DMS153 treated with DMSO at 0.1 percent for 48 hours (cell line): ENCODE measurements around the gene HSP90AA1.
"Not testable (repeated sequence)": the region's sequence is repeated elsewhere in the genome, so short reads cannot be mapped to it uniquely, and the experiment has no call there.

Source experiments
- DNase-seq: peaks from one replicate; lab custom pipeline; 2025; ENCODE audit not compliant: unreplicated experiment; lab: John Stamatoyannopoulos, UW

Gene HSP90AA1

DNA sequence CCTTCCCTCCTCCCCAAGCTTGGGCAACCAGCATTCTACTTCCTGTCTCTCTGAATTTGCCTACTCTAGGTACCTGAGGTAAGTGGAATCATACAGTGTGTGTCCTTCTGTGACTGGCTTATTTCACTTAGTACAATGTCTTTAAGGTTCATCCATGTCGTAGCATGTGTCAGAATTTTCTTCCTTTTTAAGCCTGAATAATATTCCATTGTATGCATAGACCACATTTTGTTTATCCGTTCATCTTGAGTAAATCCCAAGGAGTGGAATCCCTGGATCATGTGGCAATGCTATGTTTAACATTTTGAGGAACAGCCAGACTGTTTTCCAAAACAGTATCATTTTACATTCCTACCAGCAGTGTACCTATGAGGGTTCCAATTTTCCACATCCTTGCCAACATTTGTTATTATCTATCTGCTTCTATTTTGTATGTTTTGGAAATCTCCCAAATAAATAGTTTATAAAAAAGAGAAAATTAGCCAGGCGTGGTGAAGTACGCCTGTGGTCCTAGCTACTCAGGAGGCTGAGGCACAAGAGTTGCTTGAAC lies 12.4 kb downstream of the HSP90AA1 start:
- DNase-seq = no peak

DNA sequence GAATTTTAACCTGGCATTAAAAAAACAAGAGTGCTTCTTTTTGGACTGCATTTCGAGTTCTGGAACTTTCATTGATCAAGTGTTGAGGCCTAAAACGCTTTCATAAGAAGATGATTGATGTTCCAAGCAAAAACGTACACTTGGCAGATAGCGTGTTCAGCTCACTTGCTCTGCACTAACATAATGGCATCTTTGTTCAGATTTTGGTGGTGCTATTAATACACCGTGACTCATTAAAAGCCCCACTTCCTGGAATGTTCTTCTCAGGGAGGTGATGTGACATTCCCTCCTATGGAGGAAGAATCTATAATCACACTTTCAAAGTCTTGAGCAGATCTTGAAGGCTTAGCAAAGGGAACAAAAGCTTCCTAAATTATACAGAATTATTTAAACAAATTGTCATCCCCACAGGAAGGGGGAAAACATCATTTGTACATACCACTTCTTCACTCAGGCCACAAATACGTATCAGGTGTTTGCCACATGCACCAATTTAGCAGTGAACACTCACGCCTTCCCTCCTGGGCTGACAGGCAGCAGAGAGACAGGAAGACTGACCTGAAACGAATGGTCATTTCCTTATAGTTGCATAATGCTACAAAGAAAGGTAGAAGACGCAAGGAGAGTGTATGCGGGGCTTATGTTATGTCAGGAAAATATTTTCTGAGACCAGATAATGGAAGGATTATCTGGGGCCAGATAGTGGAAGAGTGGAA lies 15.4 kb downstream of the HSP90AA1 start:
- DNase-seq = no peak

DNA sequence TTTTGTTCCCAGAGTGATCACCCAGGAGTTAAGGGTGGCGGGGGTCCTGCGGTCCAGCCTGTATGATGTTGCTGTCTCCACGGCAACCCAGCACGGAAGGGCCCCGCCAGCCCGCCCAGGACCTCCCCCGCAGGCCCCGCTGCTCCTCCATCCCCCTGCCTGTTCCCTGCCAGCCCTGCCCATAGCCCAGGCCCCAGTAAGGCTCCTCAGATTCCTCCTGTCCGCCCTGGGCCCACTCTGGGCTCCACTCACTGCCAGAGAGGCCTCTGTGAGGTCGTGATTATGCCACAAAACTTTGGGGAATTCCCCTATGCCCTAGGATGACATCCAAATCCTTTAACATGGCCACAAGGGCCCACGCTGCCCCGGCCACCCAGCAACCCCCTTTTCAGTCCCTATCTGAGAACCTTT lies 20.8 kb downstream of the HSP90AA1 start:
- no peak for DNase-seq

DNA sequence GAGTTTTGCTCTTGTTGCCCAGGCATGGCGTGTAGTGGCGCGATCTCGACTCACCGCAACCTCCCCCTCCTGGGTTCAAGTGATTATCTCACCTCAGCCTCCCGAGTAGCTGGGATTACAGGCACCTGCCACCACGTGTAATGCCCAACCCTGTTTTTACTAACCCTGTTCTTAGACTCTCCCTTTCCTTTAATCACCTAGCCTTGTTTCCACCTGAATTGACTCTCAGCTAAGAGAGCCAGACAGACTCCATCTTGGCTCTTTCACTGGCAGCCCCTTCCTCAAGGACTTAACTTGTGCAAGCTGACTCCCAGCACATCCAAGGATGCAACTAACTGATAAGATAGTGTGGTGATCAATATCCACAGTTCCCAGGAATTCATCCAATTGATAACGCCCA lies 22.3 kb downstream of the HSP90AA1 start:
- not testable (repeated sequence) for DNase-seq

GRCh38 chr14:102063808-102064429 lies 22.9 kb downstream of the HSP90AA1 start:
- DNase-seq = no peak

DNA sequence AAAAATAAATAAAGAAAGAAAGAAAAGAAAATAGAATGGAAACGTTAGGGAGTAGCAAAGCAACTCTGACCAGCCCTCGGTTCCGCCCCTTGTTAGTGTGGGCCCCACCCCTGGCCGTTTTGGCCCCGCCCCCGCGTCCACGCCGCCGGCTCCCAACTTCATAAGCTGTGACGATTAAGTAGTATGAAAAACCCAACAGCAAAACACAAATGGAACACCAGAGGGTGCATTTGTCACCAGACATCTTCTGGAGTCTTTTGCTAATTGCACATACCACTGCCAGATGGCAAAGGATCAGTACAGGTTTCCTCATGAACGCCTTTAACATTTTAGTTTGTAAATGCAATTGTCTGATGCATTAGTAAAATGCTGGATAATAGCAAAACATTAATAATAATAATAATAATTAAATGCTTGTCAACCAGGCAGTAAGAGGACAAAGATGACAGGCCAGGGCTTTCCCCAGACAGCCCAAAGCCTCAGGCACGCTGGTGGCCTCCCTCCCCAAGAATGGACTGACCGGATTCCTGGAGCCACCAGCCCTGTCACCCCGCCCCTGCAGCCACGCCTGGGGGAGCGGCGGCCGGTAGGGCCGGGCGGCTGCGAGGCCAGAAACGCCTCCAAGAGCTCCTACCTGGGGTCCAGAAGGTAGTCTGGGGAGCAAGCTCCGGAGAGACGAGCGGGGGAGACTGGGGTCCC lies 23.6 kb downstream of the HSP90AA1 start:
- no peak for DNase-seq

GRCh38 chr14:102058961-102059360 lies 27.9 kb downstream of the HSP90AA1 start:
- DNase-seq = no peak

DNA sequence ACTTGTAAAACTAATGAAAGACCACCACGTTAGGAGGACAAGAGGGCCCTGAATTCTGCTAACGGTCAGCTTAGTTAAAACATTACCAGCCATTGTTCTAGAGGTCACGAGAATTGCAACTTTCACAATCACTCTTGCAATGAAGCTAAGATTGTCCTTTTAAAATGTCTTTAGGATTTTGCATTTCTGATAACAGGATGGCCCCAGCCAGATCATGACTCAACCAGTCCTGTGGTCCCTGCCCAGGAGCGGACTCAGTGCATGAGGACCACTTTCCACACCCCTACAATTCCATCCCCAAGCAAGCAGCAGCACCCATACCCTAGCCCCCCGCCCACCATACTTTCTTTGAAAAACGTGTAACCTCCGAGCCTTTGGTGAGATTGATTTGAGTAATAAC lies 28.7 kb downstream of the HSP90AA1 start:
- no peak for DNase-seq

DNA sequence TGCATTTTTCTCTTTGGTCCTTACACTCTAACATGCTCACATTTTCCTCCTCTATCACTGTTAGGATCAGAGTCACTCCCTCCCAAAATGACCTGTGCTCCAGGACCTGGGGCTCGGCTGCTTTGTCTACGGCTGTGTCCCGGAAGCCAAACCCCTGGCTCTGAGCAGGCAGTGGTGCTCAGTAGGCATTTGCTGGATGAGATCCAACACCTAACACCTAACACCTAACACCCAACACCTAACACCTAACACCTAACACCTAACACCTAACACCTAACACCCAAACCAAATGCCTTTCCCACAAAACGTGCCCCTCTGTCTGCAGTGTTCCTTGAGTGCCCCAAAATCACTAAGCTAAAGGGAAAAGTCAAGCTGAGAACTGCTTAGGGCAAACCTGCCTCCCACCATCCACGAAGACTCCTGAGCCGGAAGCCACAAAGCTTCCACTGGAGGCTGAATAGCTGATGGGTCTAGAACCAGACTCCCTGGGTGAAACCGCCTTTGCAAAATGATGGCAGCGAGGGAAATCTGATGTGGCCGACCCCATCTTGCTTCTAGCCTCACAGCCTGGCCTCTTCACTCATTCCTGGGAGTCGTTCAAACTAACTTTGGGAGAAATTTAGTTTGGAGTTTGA lies 29.2 kb downstream of the HSP90AA1 start:
- DNase-seq = no peak

- no peak for DNase-seq
These were observed 30.0 kb downstream of the HSP90AA1 start for GRCh38 chr14:102056694-102057442.

DNA sequence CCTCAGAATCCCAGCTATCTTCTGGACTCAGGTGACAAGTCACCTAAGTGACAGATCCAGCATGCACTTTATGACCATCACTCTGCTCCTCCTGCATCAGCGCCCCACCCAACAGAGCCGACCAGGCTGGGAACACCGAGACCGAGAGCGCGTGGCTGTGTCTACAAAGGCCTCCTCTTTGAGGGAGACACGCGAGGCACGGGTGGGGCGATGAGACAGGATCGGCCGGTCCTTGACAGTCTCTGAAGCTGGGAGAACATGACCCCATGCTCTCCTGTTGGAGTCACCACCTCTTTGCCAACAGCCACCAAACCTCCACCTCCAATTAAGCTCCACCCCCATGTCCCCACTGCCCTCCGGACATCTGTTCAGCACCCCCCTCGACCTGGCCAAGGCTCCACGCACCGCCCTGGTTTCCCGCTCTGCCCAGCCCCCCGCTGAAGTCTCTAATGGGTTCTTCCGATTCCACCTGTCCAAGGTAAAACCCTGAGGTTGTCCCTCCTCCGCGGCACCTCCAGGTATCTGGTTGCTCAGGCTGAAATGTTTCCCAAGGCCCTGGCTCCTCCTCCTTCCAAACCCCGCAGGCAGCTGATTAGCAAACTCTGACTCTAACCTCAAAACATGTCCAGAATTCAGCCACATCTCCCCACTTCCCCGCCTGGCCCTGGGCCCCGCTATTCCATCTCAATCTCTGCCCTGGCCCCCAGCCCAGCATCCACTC lies 31.5 kb downstream of the HSP90AA1 start:
- no peak for DNase-seq

DNA sequence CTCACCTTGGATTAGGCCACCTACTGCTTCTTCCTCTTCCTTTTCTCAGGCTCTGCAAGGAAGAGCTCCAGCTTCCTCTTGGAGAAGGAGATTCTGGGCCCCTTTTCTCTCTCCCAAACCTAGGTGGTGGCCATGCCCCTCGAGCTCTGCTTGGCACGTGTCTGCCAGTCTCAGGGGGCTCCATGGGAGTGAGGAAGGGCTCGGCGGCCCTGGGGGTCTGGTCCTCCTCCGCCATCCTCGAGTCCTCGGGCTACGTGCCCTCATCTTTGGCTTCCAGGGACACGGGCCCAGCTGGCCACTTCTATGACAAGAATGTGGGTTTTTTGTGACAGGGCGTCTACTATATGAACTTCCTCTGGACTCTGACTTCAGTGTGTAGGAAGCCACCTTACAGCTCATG lies 34.3 kb downstream of the HSP90AA1 start:
- no peak for DNase-seq

- DNase-seq = no peak
These were observed 36.2 kb downstream of the HSP90AA1 start for GRCh38 chr14:102050625-102051024.

GRCh38 chr14:102050026-102050405 lies 36.8 kb downstream of the HSP90AA1 start:
- no peak for DNase-seq

DNA sequence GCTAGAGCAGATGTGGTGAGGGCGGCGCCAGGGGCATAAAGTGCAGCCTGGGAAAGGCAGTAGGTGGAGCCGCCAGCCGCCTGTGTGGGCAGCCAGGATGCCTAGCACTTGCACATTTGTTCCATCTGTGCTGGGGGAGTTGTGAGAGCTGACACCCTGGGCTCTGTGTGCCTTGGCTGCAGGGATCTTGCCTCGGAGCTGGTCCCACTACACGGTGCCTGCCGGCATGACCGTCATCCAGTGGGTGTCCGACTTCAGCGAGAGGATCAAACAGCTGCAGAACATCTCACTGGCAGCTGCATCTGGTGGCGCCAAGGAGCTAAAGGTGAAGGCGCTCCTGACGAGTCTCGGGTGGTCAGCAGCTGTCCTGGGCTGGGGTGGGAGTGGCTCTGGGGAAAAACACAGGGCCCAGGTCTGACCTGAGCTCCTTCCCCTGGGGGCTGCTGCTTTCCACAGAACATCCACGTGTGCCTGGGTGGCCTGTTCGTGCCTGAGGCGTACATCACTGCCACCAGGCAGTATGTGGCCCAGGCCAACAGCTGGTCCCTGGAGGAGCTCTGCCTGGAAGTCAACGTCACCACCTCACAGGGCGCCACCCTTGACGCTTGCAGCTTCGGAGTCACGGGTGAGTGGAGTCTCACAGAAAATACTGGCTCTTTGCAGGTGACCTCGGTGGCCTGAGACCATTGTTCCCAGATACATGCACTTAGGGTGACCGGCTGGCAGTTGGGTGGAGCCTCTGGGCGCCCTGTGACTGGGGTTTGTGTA lies 37.4 kb downstream of the HSP90AA1 start:
- no peak for DNase-seq

DNA sequence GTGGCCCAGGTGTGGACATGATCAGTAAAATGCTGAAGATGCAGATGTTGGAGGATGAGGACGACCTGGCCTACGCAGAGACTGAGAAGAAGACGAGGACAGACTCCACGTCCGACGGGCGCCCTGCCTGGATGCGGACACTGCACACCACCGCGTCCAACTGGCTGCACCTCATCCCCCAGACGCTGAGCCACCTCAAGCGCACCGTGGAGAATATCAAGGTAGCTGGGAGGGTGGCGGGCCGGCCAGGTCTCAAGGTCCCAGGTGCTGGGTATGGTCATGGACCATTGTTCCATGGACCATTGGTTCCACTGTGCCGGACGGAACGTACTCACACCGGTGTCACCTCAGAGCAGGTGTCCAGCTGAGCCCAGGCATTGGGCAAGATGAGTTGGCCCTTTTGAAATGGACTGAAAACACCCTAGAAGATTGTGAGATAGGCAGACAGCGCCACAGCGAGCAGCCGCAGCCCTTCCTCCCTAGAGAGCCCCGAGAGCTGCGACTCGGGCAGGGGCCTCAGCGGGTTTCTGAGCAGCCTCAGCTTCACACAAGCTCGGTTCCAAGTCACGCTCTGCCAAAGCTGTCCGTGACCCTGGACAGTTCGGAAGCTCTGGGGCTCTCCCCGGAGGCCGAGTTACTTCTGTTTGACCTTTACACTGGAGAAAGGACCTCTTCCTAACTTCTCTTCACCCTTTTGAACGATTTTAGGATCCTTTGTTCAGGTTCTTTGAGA lies 38.9 kb downstream of the HSP90AA1 start:
- DNase-seq = no peak

DNA sequence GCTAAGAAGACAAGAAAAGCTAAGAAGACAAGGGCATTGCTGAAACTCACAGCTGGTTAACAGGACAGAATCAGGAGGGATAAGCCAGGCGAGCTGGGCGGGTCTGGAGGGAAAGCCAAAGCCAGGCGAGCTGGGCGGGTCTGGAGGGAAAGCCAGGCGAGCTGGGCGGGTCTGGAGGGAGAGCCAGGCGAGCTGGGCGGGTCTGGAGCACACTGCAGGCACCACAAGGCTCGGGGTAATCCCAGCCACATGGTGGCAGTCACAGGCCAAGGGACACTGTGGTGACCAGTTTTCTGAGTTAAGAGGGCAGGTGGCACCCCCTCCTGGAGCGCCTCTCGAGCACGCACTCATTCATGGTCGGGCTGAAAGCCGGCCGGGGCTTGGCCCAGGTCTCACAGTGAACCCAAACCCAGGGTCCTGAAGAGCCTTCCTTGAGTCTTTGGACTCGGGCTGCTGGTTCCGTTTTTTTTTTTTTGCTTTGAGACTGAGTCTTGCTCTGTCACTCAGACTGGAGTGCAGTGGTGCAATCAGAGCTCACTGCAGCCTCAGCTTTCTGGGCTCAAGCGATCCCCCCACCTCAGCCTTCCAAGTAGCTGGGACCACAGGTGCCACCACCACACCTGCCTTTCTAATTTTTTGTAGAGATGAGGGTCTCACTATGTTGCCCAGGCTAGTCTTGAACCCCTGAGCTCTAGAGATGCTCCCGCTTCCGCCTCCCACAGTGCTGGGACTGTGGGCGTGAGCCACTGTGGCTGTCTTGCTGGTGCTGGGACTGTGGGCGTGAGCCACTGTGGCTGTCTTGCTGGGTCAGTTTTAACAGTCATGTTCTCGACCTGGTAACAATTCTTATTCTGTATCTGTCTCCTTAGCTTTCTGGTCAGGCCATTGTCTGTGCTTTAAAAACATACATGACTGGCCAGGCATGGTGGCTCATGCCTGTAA lies 40.2 kb downstream of the HSP90AA1 start:
- no peak for DNase-seq

DNA sequence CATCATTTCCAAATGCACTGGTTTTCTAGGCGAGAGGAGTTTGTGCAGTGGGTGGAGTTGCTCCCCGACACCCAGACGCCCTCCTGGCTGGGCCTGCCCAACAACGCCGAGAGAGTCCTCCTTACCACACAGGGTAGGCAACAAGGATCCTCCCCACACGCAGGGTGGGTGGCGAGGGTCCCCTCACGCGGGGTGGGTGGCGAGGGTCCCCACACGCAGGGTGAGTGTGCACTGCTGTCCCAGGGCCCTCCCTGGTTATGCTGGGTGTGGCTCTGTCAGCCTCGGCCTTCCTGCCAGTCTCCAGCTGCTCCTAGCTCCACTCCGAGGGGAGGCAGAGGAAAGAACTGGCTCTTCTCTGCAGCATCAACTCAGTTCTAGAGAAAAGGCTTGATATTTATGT lies 42.3 kb downstream of the HSP90AA1 start:
- no peak for DNase-seq
